SU-DHL-6 (cell line): ENCODE data around the gene ZNF892.

Experiments used
- H2AFZ ChIP-seq: fragments of 200-600 bp; sonication (generic); 2 replicates; pipeline ENCODE4 v1.6.1; 2014; ENCODE audit warnings: low read depth, mild to moderate bottlenecking, moderate library complexity, mixed read lengths, antibody characterized with exemption, low read length; ENCODE audit not compliant: severe bottlenecking
- H3F3A ChIP-seq: fragments of 200-600 bp; shearing (Covaris generic); 2 replicates; pipeline ENCODE4 v1.6.0; 2016; ENCODE audit warnings: antibody characterized with exemption, mild to moderate bottlenecking; ENCODE audit not compliant: insufficient read depth
- H3K27ac ChIP-seq: fragments of 200-600 bp; sonication (generic); 2 replicates; pipeline ENCODE4 v1.5.1; 2016; ENCODE audit warnings: low read depth, mild to moderate bottlenecking, low read length, moderate library complexity, mixed read lengths
- H3K27me3 ChIP-seq: fragments of 200-600 bp; sonication (generic), shearing (Covaris generic); 2 replicates; pipeline ENCODE4 v1.6.0; 2014; ENCODE audit warnings: mild to moderate bottlenecking, low read length
- H3K36me3 ChIP-seq: fragments of 200-600 bp; sonication (generic); 2 replicates; pipeline ENCODE4 v1.6.1; 2014; ENCODE audit warnings: mild to moderate bottlenecking, low read length, mixed read lengths
- H3K4me2 ChIP-seq: fragments of 300-600, 200-600 bp; shearing (Covaris generic), sonication (generic); 2 replicates; pipeline ENCODE4 v1.6.0; 2014; ENCODE audit warnings: low read length, low read depth, mild to moderate bottlenecking; ENCODE audit not compliant: poor library complexity, severe bottlenecking
- H3K4me3 ChIP-seq: fragments of 200-600 bp; sonication (generic); 2 replicates; pipeline ENCODE4 v1.5.1; 2014; ENCODE audit warnings: antibody characterized with exemption, low read length, mild to moderate bottlenecking, mixed read lengths; ENCODE audit not compliant: insufficient read depth, poor library complexity, severe bottlenecking
- H3K79me2 ChIP-seq: fragments of 200-600 bp; sonication (generic); 2 replicates; pipeline ENCODE4 v1.6.1; 2014; ENCODE audit warnings: mild to moderate bottlenecking, low read length, moderate library complexity; ENCODE audit not compliant: insufficient read depth
- H3K9ac ChIP-seq: fragments of 200-600 bp; sonication (generic); 2 replicates; pipeline ENCODE4 v1.7.0; 2014; ENCODE audit warnings: mild to moderate bottlenecking, low read length
- H3K9me2 ChIP-seq: fragments of 200-600 bp; sonication (generic); replicated peaks from 2 replicates; pipeline ENCODE4 v1.6.1; 2014; ENCODE audit warnings: low read length; ENCODE audit not compliant: insufficient read depth
- H3K9me3 ChIP-seq: fragments of 200-600 bp; sonication (generic); 2 replicates; pipeline ENCODE4 v1.6.1; 2014; ENCODE audit warnings: low read length, mixed read lengths; ENCODE audit not compliant: insufficient read depth
- H4K20me1 ChIP-seq: fragments of 200-600 bp; sonication (generic); 2 replicates; pipeline ENCODE4 v1.6.1; 2014; ENCODE audit warnings: low read depth, mild to moderate bottlenecking, antibody characterized with exemption, low read length, moderate library complexity, mixed read lengths
- EZH2phosphoT487 ChIP-seq: fragments of 200-600 bp; sonication (generic), shearing (Covaris generic); conservative IDR thresholded peaks from 2 replicates; pipeline ENCODE4 v1.6.1; 2018; ENCODE audit warnings: mild to moderate bottlenecking, antibody characterized with exemption, low read length, moderate library complexity, mixed read lengths
- TF ChIP-seq, protein P1 (sequence below): fragments of 200-600 bp; sonication (generic); IDR thresholded peaks from one replicate; pipeline ENCODE4 v1.5.1; 2017; ENCODE audit warnings: antibody characterized with exemption, mild to moderate bottlenecking, low read length, moderate library complexity; ENCODE audit not compliant: insufficient read depth, poor library complexity, severe bottlenecking

The ZNF892 gene

DNA sequence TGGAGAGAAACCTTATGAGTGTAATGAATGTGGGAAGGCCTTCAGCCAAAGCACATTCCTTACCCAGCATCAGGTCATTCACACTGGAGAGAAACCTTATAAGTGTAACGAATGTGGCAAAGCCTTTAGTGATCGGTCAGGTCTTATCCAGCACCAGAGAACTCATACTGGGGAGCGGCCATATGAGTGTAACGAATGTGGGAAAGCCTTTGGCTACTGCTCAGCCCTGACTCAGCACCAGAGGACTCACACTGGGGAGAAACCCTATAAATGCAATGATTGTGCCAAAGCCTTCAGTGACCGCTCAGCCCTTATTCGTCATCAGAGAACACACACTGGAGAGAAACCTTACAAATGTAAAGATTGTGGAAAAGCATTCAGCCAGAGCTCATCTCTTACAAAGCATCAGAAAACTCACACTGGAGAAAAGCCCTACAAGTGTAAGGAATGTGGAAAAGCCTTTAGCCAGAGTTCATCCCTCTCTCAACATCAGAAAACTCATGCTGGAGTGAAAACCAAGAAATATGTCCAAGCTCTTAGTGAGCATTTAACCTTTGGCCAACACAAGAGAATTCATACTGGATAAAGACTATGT lies 7.8 kb downstream of the ZNF892 start:
- peaks cover 72% of the 10 kb centered on the region for H3K36me3 ChIP-seq
- H2AFZ ChIP-seq = no peak overlapping the region
- H3K9me3 ChIP-seq = peaks cover 79% of the 10 kb centered on the region; the same call in 1 of the 2 replicates
- no peak for TF ChIP-seq EZH2phosphoT487
- TF ChIP-seq, protein P1, sequence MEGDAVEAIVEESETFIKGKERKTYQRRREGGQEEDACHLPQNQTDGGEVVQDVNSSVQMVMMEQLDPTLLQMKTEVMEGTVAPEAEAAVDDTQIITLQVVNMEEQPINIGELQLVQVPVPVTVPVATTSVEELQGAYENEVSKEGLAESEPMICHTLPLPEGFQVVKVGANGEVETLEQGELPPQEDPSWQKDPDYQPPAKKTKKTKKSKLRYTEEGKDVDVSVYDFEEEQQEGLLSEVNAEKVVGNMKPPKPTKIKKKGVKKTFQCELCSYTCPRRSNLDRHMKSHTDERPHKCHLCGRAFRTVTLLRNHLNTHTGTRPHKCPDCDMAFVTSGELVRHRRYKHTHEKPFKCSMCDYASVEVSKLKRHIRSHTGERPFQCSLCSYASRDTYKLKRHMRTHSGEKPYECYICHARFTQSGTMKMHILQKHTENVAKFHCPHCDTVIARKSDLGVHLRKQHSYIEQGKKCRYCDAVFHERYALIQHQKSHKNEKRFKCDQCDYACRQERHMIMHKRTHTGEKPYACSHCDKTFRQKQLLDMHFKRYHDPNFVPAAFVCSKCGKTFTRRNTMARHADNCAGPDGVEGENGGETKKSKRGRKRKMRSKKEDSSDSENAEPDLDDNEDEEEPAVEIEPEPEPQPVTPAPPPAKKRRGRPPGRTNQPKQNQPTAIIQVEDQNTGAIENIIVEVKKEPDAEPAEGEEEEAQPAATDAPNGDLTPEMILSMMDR = no peak
- no peaks in the 10 kb centered on the region for H3K27me3 ChIP-seq
- H3F3A ChIP-seq = no peaks in the 10 kb centered on the region
- no peak overlapping the region for H3K4me2 ChIP-seq
- no peaks in the 10 kb centered on the region for H4K20me1 ChIP-seq
- H3K9me2 ChIP-seq = no peaks in the 10 kb centered on the region
- H3K79me2 ChIP-seq = 0 out of 2 replicates have a peak, but pooled peaks cover 3% of the 10 kb centered on the region
- no peak overlapping the region for H3K27ac ChIP-seq
- H3K4me3 ChIP-seq = no peak overlapping the region
- no peak overlapping the region for H3K9ac ChIP-seq

DNA sequence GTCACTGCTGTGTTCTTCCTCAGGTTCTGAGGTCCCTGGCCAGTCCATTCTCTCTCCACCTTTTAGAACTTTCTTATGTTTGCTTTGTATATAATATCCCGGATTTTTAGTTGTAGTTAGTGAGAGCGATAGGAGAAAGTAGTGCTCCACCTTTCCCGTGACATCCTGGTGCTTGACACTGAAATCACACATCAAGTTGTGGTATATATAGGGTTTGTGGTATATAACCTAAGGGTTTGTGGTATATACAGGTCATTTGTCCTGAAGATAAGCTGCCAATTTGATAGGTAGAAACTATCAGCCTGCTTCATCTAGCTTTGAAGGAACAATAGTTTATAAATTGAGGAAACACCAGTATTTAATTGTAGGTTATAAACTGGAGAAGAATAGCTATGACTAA lies 13.1 kb downstream of the ZNF892 start:
- no peak overlapping the region for H3K4me2 ChIP-seq
- no peaks in the 10 kb centered on the region for H3K9me2 ChIP-seq
- peaks cover 47% of the 10 kb centered on the region; the same call in 1 of the 2 replicates for H3K9me3 ChIP-seq
- H2AFZ ChIP-seq = no peak overlapping the region
- H3K36me3 ChIP-seq = peaks cover 36% of the 10 kb centered on the region
- no peak overlapping the region for H3K9ac ChIP-seq
- H3K27me3 ChIP-seq = no peaks in the 10 kb centered on the region
- no peaks in the 10 kb centered on the region for H4K20me1 ChIP-seq
- no peak overlapping the region for H3K27ac ChIP-seq
- no peaks in the 10 kb centered on the region for H3F3A ChIP-seq
- TF ChIP-seq, protein P1 = no peak
- TF ChIP-seq EZH2phosphoT487 = no peak
- H3K4me3 ChIP-seq = no peak overlapping the region
- no peaks in the 10 kb centered on the region for H3K79me2 ChIP-seq

DNA sequence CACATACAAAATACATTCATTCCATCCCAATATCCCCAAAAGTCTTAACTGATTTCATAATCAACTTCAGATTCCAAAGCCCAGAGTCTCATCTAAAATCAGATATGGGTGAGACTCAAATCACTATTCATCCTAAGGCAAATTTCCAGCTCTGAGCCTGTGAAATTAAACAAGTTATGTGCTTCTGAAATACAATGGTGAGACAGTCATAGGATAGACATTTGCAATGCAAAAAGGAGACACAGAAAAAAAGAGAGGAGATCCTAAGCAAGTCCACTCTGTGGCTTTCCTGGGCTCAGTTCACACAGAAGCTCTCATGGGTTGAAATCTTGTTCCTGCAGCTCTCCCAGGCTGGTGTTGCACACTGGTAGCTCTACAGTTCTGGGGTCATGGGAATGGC lies 18.3 kb downstream of the ZNF892 start:
- H3K4me2 ChIP-seq = no peak overlapping the region
- H3F3A ChIP-seq = no peaks in the 10 kb centered on the region
- no peak overlapping the region for H2AFZ ChIP-seq
- H3K79me2 ChIP-seq = no peaks in the 10 kb centered on the region
- no peak overlapping the region for H3K4me3 ChIP-seq
- peaks cover 15% of the 10 kb centered on the region; the same call in 1 of the 2 replicates for H3K36me3 ChIP-seq
- H4K20me1 ChIP-seq = no peaks in the 10 kb centered on the region
- H3K27me3 ChIP-seq = no peaks in the 10 kb centered on the region
- no peak overlapping the region for H3K9ac ChIP-seq
- TF ChIP-seq EZH2phosphoT487 = no peak
- TF ChIP-seq, protein P1 = no peak
- 0 out of 2 replicates have a peak, but pooled peaks cover 4% of the 10 kb centered on the region for H3K9me3 ChIP-seq
- H3K27ac ChIP-seq = no peak overlapping the region
- no peaks in the 10 kb centered on the region for H3K9me2 ChIP-seq
